ENCODE data around the gene CHD2.

- no peak for TF ChIP-seq YY1 (IDR thresholded peaks at IDR 0.05; ENCODE audit: insufficient read depth, insufficient read length)
- no peak for TF ChIP-seq ZNF274 (IDR thresholded peaks at IDR 0.05; ENCODE audit: low read depth, low read length)
Measured at GRCh38 chr15:93048759-93049161, 148.6 kb downstream of the CHD2 start.

Data from NT2/D1 (cell line).